ENCODE results near the gene SLC1A2. TPM values are rescaled to one million over a fixed set of nuclear protein-coding genes. Genes with fewer than 3 reads are reported as not detected.

The SLC1A2 gene
- polyA plus RNA-seq, 4 donors: 0.14 to 0.64 (median 0.42) TPM

DNA sequence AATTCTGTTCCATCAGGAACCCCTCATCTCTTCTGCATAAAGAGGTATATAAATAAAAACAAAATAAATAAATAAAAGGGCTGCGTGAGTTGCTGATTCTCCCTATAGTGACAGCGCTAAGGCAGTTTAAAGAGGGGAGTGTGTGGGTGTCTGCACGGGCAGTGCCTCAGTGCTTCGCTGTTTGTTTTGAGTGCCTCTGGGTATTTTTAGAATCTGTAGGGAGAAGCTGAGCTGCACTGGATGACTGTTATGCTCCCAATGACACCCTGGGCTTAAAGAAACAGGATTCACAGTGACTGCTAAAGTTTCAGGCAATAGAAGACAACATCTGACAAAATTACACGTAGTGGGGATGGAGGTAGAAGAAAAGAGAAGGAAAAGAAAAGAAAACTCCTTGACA lies 38.8 kb downstream of the SLC1A2 start:
- no peak for DNase-seq (ENCODE audit: low read depth in 4 of 4, low spot score in 3 of 4)

DNA sequence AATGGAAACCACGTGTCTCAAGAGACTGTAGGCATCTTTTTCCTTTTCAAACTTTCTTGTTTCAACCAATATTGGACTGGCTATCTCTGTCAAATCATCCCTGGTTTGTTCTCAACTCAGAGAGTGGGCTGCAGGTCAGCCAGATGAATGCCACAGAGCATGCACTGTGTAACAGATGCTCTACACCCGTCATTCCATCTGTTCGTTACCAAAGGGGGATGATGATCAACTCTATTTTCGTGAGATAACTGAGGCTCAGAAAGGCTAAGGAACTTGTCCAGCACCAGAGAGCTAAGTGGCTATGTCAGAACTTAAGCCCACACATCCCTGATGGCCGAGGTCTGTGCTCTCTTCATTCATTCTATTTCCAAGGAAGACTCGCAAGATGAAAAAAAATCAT lies 42.1 kb downstream of the SLC1A2 start:
- no peak for DNase-seq (ENCODE audit: low read depth in 4 of 4, low spot score in 3 of 4)

- no peak for DNase-seq (ENCODE audit: low read depth in 4 of 4, low spot score in 3 of 4)
These were observed 42.7 kb downstream of the SLC1A2 start for GRCh38 chr11:35376613-35377012.

DNA sequence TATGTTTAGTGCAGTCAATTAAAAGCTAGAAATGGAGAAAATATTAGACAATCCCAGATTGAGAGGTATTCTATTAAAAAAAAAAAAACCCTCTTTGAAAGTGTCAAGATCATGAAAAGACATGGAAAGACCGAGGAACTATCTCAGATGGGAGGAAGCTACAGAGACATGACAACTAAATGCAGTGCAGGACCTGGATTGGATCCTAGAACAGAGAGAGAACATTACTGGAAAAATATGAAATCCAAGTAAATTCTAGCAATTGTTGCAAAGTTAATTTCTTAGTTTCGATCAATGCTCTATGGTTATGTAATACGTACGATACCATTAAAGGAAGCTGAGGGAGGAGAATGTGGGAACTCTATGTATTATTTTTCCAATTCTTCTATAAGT lies 43.2 kb downstream of the SLC1A2 start:
- DNase-seq (ENCODE audit: low read depth in 4 of 4, low spot score in 3 of 4): no peak

- no peak for DNase-seq (ENCODE audit: low read depth in 4 of 4, low spot score in 3 of 4)
These were observed 43.8 kb downstream of the SLC1A2 start for GRCh38 chr11:35375332-35376117.

DNA sequence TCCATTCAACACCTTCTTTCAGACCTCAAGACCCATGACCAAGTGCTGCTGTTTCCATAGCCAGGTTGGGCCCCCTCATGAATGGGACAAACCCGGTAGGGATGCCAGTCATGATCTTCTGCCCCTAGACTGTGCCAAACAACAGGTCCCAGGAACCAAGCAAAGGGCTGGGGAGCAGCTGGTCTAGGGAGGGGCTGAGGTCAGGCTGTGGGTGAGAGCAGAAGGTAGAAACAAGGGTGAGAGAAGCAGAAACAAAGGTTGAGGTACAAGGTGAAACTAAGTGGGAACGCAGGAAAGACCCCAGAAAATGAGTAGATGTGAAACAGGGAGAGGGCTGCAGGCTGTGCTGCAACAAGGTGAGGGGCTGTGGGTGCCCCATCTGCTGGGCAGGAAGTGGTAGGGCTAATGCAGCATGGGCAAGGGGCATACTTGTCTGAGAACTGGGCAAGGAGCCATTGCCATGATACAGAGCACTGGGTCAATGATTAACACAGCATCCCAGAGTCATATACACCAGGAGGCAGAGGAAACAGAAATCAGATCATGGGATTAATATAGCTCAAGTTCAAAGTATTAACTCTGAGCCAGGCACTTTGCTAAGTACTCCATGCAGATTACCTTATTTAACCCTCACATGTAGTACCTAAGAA lies 45.9 kb downstream of the SLC1A2 start:
- DNase-seq (ENCODE audit: low read depth in 4 of 4, low spot score in 3 of 4): no peak

DNA sequence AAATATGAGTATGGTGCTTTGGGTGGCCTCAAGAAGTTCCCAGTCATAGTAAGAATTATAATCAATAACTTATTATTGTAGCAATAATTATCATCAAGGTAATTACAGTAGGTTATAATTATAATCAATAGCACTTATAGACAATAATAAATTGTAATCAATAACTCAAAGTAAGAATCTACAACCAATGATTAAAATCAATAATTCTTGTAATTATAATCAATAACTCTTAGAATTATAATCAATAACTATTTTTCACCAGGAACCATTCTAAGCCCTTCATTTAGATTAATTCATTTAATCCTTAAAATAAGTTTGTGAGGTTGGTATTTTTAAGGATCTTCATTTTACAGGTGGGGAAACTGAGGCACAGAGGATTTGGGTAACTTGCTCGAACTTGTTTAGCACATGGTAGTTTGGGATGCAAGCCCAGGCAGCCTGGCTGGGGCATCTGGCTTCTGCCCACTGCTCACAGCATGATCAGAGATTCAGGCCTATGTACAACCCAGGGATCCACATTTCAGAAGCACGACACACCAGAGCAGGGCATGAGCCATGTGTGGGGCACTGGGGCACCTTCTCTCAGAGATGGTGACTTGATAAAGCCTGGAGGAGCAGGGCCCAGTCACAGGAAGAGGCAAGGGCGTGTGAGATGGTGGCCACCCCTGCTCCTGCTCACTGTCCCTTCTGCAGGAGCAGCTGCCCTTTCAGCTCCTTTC lies 46.6 kb downstream of the SLC1A2 start:
- DNase-seq (ENCODE audit: low read depth in 4 of 4, low spot score in 3 of 4): no peak

- no peak for DNase-seq (ENCODE audit: low read depth in 4 of 4, low spot score in 3 of 4)
These were observed 51.9 kb downstream of the SLC1A2 start for GRCh38 chr11:35367491-35367890.

GRCh38 chr11:35366798-35367197 lies 52.6 kb downstream of the SLC1A2 start:
- no peak for DNase-seq (ENCODE audit: low read depth in 4 of 4, low spot score in 3 of 4)

GRCh38 chr11:35365961-35366360 lies 53.4 kb downstream of the SLC1A2 start:
- DNase-seq (ENCODE audit: low read depth in 4 of 4, low spot score in 3 of 4): no peak

GRCh38 chr11:35365395-35365794 lies 54.0 kb downstream of the SLC1A2 start:
- DNase-seq (ENCODE audit: low read depth in 4 of 4, low spot score in 3 of 4): no peak

- no peak for DNase-seq (ENCODE audit: low read depth in 4 of 4, low spot score in 3 of 4)
These were observed 55.2 kb downstream of the SLC1A2 start for GRCh38 chr11:35363854-35364780.

DNA sequence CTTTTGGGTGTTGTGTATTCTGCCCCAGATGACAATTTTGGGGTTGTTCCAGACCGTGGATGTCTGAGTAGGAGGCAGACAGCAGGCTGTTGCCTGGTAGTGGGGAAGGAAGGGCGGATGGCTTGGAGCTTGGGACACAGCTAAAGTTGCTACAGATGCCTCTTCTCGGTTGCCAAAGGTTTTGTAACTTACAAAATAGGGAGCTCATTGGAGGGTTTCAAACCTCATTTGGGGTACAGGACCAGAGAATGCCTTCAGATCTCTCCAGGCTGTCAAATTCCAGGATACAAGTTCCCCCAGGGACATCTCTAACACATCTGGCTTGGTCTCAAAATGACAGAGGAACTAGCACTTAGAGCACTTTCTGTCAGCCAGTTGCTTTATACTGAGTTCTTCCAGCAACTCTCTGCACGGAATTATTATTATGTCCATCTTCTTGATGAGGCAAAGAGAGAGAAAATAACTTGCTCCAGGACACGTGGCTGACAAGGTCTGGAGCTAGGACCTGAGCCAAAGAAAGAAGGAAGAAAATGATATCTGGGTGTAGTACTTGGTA lies 56.0 kb downstream of the SLC1A2 start:
- no peak for DNase-seq (ENCODE audit: low read depth in 4 of 4, low spot score in 3 of 4)

DNA sequence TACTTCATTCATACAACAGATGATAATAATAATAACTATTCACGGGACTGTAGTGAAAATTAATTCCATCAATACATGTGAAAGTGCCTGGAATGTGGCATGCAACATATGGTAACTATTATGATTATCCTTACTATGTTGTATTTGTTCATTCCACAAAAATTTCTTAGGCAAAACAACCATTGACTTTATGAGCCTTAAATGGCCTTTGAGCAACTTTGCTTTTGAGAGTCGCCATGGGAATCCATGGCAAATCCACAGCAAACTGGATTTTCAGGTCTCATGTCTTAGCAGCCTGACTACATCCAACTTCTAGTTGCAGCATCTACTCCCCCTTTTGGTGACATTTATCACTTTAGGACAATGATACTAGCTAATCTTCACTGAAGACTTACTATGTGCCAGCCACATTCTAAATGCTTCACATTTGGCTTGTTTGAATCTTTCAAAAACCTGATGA lies 56.8 kb downstream of the SLC1A2 start:
- DNase-seq (ENCODE audit: low read depth in 4 of 4, low spot score in 3 of 4): no peak

DNA sequence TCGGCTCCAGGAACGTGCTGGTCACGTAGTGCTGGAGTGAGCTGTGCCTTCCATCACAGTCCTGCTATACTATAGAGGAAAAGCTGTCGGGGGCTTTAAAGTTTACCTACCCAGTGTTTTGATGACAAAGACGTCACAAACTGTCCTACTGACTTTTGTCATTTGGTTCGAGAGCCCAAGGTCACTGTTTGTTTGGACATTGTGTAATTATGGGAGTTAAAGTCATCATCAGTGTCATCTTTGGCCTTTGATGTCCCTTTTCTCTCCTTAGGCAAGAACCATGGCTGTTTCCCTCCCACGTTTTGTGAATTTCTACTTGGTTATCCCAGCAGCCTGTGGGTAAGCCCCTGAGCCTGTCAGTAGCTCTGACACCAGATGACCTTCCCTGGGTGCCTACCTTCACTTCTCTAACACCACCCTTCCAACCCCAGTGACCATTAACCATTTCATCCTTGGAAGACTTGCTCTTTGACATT lies 59.3 kb downstream of the SLC1A2 start:
- no peak for DNase-seq (ENCODE audit: low read depth in 4 of 4, low spot score in 3 of 4)

- DNase-seq (ENCODE audit: low read depth in 4 of 4, low spot score in 3 of 4): no peak
These were observed 59.9 kb downstream of the SLC1A2 start for GRCh38 chr11:35359321-35360054.

GRCh38 chr11:35358391-35358790 lies 61.0 kb downstream of the SLC1A2 start:
- no peak for DNase-seq (ENCODE audit: low read depth in 4 of 4, low spot score in 3 of 4)

DNA sequence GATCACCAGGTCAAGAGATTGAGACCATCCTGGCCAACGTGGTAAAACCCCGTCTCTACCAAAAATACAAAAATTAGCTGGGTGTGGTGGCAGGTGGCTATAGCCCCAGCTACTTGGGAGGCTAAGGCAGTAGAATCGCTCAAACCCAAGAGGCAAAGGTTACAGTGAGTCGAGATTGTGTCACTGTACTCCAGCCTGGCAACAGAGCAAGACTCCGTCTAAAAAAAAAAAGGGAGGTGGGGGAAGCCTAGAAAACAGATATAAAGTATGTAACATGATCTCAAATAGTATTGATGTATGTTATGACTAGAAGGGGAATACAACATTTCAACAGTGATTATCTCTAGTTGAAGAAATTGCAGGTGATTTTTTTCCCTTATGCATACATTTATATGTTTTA lies 61.4 kb downstream of the SLC1A2 start:
- DNase-seq (ENCODE audit: low read depth in 4 of 4, low spot score in 3 of 4): no peak

- DNase-seq (ENCODE audit: low read depth in 4 of 4, low spot score in 3 of 4): no peak
These were observed 64.1 kb downstream of the SLC1A2 start for GRCh38 chr11:35355102-35355749.
